GM19099 (cell line): ENCODE results near the gene SENP3.
A peak's percentile ranks its signal among the peaks of the same experiment; 100 is the strongest.

ENCODE experiments used
- POLR2A ChIP-seq: IDR thresholded peaks from 3 replicates; pipeline ENCODE4 v1.6.1; 2011; ENCODE audit warnings: low read depth; ENCODE audit not compliant: insufficient read length; ENCODE audit errors: extremely low read depth

SENP3 gene

GRCh38 chr17:7592422-7593021 lies 30.8 kb downstream of the SENP3 start:
- TF ChIP-seq POLR2A: no peak

- TF ChIP-seq POLR2A: no peak
Measured at GRCh38 chr17:7593296-7593695, 31.6 kb downstream of the SENP3 start.

GRCh38 chr17:7606280-7606679 lies 44.6 kb downstream of the SENP3 start:
- TF ChIP-seq POLR2A: no peak

- no peak for TF ChIP-seq POLR2A
Measured at GRCh38 chr17:7610641-7611040, 48.9 kb downstream of the SENP3 start.

GRCh38 chr17:7611635-7612293 lies 50.0 kb downstream of the SENP3 start:
- no peak for TF ChIP-seq POLR2A

GRCh38 chr17:7612294-7612640 lies 50.5 kb downstream of the SENP3 start:
- TF ChIP-seq POLR2A: no peak

GRCh38 chr17:7613769-7614424 lies 52.2 kb downstream of the SENP3 start:
- TF ChIP-seq POLR2A: no peak

- peak; percentile 73 for TF ChIP-seq POLR2A
Measured at GRCh38 chr17:7614425-7615264, 52.9 kb downstream of the SENP3 start, which contains the start of gene FXR2. TSS of gene FXR2 (minus strand) at chr17:7614897. CDS start at chr17:7614532, 365 bp downstream.

GRCh38 chr17:7615265-7615747 lies 53.6 kb downstream of the SENP3 start:
- peak; percentile 36 for TF ChIP-seq POLR2A

- no peak for TF ChIP-seq POLR2A
Measured at GRCh38 chr17:7618608-7619007, 56.9 kb downstream of the SENP3 start.

GRCh38 chr17:7620835-7621234 lies 59.1 kb downstream of the SENP3 start:
- TF ChIP-seq POLR2A: no peak
